Ovary (tissue), 9 donors: Measurements from ENCODE around the gene ALPG. TPM values are rescaled to one million over a fixed set of nuclear protein-coding genes. Genes with fewer than 3 reads are reported as not detected.
"Not testable (repeated sequence)": the region's sequence is repeated elsewhere in the genome, so short reads cannot be mapped to it uniquely, and the experiment has no call there.

ENCODE experiments used
- DNase-seq, 5 donors: peaks; one replicate each; pipeline ENCODE4 v3.0.0-alpha.2; 2019 to 2020
- H3K27ac ChIP-seq, 2 donors: fragments of 200-600 bp; one replicate each; pipeline versions ENCODE4 v1.5.1 to v1.8.0; 2019 to 2022
- H3K27me3 ChIP-seq: fragments of 200-600 bp; one replicate; pipeline ENCODE4 v1.8.0; 2022
- H3K36me3 ChIP-seq: fragments of 200-600 bp; sonication (generic); one replicate; pipeline ENCODE4 v1.5.1; 2019
- H3K4me1 ChIP-seq: one replicate; pipeline ENCODE4 v1.8.1; 2013; ENCODE audit warnings: mild to moderate bottlenecking, moderate library complexity; ENCODE audit not compliant: insufficient read depth
- H3K4me3 ChIP-seq: fragments of 200-600 bp; sonication (generic); one replicate; pipeline ENCODE4 v1.5.1; 2017
- H3K9me3 ChIP-seq, 2 donors: fragments of 200-600 bp in 1 of 2; sonication (generic) in 1 of 2; one replicate each; pipeline versions ENCODE4 v1.5.1 to v1.8.1; 2013 to 2019; ENCODE audit warnings: mild to moderate bottlenecking in 1 of 2, moderate library complexity in 1 of 2
- EP300 ChIP-seq: sonication (generic); formaldehyde crosslinking; IDR thresholded peaks from one replicate; pipeline ENCODE4 v1.6.1; 2017; ENCODE audit warnings: antibody characterized with exemption
- POLR2A ChIP-seq: fragments of 450-650 bp; IDR thresholded peaks from one replicate; pipeline ENCODE4 v1.6.1; 2017; ENCODE audit warnings: antibody characterized with exemption, mild to moderate bottlenecking, moderate library complexity
- WGBS, 3 donors: extraction: QIAGEN DNeasy Blood & Tissue Kit in 1 of 3; methylation state at CpG; one replicate each; pipeline versions ENCODE4 v1.1.5 to v1.1.7; 2013 to 2017; 5-methylcytosine and 5-hydroxymethylcytosine counted together
- intact Hi-C, 4 donors: fragments of 100-400 bp; cut with DNase I; formaldehyde crosslinking; loops; one replicate each; pipeline versions ENCODE4 v1.11.0 to v1.15.1; 2022 to 2023
- polyA plus RNA-seq, 2 donors: library from polyadenylated mRNA; stranded (reverse); fragments of 200-250 nt in 1 of 2; fragments of 350-450 nt in 1 of 2; fragmentation: Illumina TruSeq in 1 of 2; extraction: RNeasy Lipid Tissue Mini Kit (QIAGEN cat#74804) in 1 of 2; gene quantifications; one replicate each; pipeline ENCODE4 v1.2.3, GENCODE V29; 2013 to 2014
- total RNA-seq, 7 donors: library from RNA; depleted of rRNA in 2 of 7; stranded (reverse); fragments of >200 nt in 2 of 7; fragmentation: NEBNext Ultra II Directional in 3 of 7; extraction: Animal tissue kit (Norgen Biotek cat#: 25700) in 3 of 7; gene quantifications; one replicate each; pipeline versions ENCODE4 v1.1.0 to v1.2.4, GENCODE V29; 2016 to 2023
- TF ChIP-seq, protein P1 (sequence below), 3 donors: fragments of 450-650 bp in 2 of 3; fragments of 200-600 bp in 1 of 3; IDR thresholded peaks; one replicate each; pipeline versions ENCODE4 v1.5.1 to v1.8.0; 2016 to 2022; ENCODE audit warnings: antibody characterized with exemption in 3 of 3, mild to moderate bottlenecking in 1 of 3
- donor health status: DM: no; HTN: no; CAD: no; lungs with moderate emphysema.
- donor health status: DM: no; HTN: no; CAD: no.
- donor health status: Bipolar disorder and iron deficiency.
- donor health status: DM: yes; HTN: yes; CAD: no.
- donor health status: DM: no; HTN: no; CAD: no.
- donor health status: DM: yes; HTN: yes; CAD: no.

Gene ALPG
- total and polyA plus RNA-seq, 9 donors = 0.02 to 0.36 (median 0.11) TPM; not detected in 6

DNA sequence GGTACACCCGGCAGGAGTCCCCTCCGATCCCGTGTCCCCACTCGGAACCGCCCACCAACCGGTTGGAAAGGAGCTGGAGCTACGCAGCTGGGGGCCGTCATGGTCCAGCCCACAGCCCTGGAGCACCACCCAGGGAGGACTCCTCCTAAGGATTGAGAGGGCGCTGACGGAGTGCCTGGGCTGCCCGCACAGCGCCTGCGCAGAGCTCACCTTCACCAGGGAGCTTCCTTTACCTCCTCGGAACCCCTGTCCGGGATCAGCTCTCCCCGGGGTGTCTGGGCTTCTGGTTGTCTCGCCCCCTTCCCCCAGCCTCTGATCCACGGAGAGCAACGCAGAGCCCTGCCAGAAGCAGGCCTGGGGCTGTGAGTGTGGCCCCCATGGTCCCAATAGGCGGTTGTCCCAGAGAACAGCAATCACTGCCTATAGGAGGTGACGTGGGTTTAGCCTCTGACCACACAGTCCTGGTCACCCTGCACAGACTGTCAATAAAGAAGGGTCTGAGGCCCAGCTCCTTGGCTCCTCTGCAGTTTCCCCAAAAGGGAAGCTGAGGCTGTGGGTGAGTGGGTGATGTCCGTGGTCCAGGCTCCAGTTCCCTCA is 14.6 kb downstream of the ALPG start:
- intact Hi-C loops = no loop called here
- Histone ChIP-seq H3K27ac (no peak overlapping the region), H3K36me3 (no peaks in the 10 kb centered on the region), H3K9me3 (peaks cover 0 to 14% of the 10 kb centered on the region in 2 donors), H3K27me3 (no peaks in the 10 kb centered on the region), H3K4me3 (no peak overlapping the region), H3K4me1 (peaks cover 5% of the 10 kb centered on the region)
- DNase-seq = no peak
- 19 to 59% (median 21%) methylated on average over 8 to 22 of the region's 22 CpGs for whole genome bisulfite sequencing, 3 donors
- TF ChIP-seq, protein P1, sequence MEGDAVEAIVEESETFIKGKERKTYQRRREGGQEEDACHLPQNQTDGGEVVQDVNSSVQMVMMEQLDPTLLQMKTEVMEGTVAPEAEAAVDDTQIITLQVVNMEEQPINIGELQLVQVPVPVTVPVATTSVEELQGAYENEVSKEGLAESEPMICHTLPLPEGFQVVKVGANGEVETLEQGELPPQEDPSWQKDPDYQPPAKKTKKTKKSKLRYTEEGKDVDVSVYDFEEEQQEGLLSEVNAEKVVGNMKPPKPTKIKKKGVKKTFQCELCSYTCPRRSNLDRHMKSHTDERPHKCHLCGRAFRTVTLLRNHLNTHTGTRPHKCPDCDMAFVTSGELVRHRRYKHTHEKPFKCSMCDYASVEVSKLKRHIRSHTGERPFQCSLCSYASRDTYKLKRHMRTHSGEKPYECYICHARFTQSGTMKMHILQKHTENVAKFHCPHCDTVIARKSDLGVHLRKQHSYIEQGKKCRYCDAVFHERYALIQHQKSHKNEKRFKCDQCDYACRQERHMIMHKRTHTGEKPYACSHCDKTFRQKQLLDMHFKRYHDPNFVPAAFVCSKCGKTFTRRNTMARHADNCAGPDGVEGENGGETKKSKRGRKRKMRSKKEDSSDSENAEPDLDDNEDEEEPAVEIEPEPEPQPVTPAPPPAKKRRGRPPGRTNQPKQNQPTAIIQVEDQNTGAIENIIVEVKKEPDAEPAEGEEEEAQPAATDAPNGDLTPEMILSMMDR (IDR thresholded peaks at IDR 0.05) = no peak
- no peak for TF ChIP-seq POLR2A

- Histone ChIP-seq H3K36me3 (no peaks in the 10 kb centered on the region), H3K27ac (no peak overlapping the region), H3K4me1 (peaks cover 5% of the 10 kb centered on the region), H3K27me3 (no peaks in the 10 kb centered on the region), H3K9me3 (peaks cover 0 to 14% of the 10 kb centered on the region in 2 donors), H3K4me3 (no peak overlapping the region)
- WGBS, 3 donors = 91 to 95% (median 92%) methylated on average over 10 of the region's 10 CpGs
- no peak for DNase-seq
- TF ChIP-seq, protein P1 (IDR thresholded peaks at IDR 0.05) = no peak
- no peak for TF ChIP-seq POLR2A
- no peak for TF ChIP-seq EP300
- intact Hi-C loops = no loop called here
Observed at GRCh38 chr2:232422051-232422450, 15.4 kb downstream of the ALPG start.

DNA sequence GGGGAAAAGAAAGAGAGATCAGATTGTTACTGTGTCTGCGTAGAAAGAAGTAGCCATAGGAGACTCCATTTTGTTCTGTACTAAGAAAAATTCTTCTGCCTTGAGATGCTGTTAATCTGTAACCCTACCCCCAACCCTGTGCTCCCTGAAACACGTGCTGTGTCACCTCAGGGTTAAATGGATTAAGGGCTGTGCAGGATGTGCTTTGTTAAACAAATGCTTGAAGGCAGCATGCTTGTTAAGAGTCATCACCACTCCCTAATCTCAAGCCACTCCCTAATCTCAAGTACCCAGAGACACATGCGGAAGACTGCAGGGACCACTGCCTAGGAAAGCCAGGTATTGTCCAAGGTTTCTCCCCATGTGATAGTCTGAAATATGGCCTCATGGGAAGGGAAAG is 16.4 kb downstream of the ALPG start:
- DNase-seq, H3K36me3 ChIP-seq, H3K4me1 ChIP-seq, H3K27me3 ChIP-seq, H3K27ac ChIP-seq, H3K4me3 ChIP-seq, intact Hi-C loops: not testable (repeated sequence)
- peaks cover 0 to 14% of the 10 kb centered on the region in 2 donors for H3K9me3 ChIP-seq
- WGBS, 3 donors = 40 to 47% (median 46%) methylated on average over 2 to 3 of the region's 3 CpGs

DNA sequence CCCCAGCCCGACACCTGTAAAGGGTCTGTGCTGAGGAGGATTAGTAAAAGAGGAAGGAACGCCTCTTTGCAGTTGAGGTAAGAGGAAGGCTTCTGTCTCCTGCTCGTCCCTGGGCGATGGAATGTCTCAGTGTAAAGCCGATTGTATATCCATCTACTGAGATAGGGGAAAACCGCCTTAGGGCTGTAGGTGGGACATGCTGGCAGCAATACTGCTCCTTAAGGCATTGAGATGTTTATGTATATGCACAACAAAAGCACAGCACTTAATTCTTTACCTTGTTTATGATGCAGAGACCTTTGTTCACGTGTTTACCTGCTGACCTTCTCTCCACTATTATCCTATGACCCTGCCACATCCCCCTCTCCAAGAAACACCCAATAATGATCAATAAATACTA is 16.8 kb downstream of the ALPG start:
- intact Hi-C loops, DNase-seq, H3K27ac ChIP-seq, H3K27me3 ChIP-seq, H3K4me3 ChIP-seq, H3K36me3 ChIP-seq, H3K4me1 ChIP-seq: not testable (repeated sequence)
- 27 to 36% (median 28%) methylated on average over 6 to 7 of the region's 7 CpGs for WGBS, 3 donors
- H3K9me3 ChIP-seq = peaks cover 0 to 14% of the 10 kb centered on the region in 2 donors

- Histone ChIP-seq H3K4me1 (no peaks in the 10 kb centered on the region), H3K9me3 (no peaks in the 10 kb centered on the region), H3K27me3 (no peaks in the 10 kb centered on the region), H3K27ac (no peak overlapping the region), H3K36me3 (no peaks in the 10 kb centered on the region), H3K4me3 (no peak overlapping the region)
- TF ChIP-seq EP300 (no peak), POLR2A (no peak)
- TF ChIP-seq, protein P1 (IDR thresholded peaks at IDR 0.05) = no peak
- intact Hi-C loops = loop anchor here in 1 of 4 donors (10.0 kb wide), 1 partner anchor 107 kb away; no protein-coding TSS in a partner anchor
- WGBS, 3 donors = 88 to 93% (median 90%) methylated on average over 15 to 16 of the region's 16 CpGs
- peak in 1 of 5 donors; percentile 7 for DNase-seq
Observed at GRCh38 chr2:232431705-232432590, 25.3 kb downstream of the ALPG start.
